Stomach (tissue), 4 donors: ENCODE results near the gene ANKRD6.

Source experiments
- EP300 ChIP-seq: sonication (generic); formaldehyde crosslinking; IDR thresholded peaks from one replicate; pipeline ENCODE4 v1.6.1; 2017; ENCODE audit warnings: antibody characterized with exemption
- POLR2A ChIP-seq, 4 donors: fragments of 450-650 bp; IDR thresholded peaks; one replicate each; pipeline ENCODE4 v1.6.1; 2016; ENCODE audit warnings: antibody characterized with exemption in 4 of 4, control low read depth in 2 of 4, mild to moderate bottlenecking in 1 of 4, moderate library complexity in 1 of 4
- TF ChIP-seq, protein P1 (sequence below), 7 experiments: fragments of 450-650 bp in 4 of 7; fragments of 200-600 bp in 3 of 7; sonication (generic) in 3 of 7; IDR thresholded peaks; one replicate each; pipeline ENCODE4 v1.5.1; 2016 to 2019; ENCODE audit warnings: antibody characterized with exemption in 7 of 7, control low read depth in 2 of 7, mild to moderate bottlenecking in 1 of 7

DNA sequence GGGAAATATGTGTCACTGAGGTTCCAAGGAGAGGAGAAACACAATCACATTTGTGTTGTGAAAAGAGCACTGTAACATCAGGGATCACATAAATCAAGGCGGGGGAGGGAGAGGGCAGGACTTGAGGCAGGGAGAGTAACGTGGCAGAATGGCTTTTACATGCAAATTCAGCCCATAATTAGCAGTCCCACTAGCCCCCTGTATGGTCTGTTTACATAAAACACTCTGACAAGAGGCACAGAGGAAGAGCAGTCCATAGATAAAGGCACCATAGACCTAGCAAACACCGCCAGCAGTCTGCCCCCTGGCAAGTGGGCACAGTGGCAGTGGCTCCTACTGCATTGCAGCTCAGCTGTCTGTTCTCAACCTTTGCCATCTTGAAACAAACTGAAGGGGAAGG lies 122.9 kb downstream of the ANKRD6 start:
- TF ChIP-seq, protein P1, sequence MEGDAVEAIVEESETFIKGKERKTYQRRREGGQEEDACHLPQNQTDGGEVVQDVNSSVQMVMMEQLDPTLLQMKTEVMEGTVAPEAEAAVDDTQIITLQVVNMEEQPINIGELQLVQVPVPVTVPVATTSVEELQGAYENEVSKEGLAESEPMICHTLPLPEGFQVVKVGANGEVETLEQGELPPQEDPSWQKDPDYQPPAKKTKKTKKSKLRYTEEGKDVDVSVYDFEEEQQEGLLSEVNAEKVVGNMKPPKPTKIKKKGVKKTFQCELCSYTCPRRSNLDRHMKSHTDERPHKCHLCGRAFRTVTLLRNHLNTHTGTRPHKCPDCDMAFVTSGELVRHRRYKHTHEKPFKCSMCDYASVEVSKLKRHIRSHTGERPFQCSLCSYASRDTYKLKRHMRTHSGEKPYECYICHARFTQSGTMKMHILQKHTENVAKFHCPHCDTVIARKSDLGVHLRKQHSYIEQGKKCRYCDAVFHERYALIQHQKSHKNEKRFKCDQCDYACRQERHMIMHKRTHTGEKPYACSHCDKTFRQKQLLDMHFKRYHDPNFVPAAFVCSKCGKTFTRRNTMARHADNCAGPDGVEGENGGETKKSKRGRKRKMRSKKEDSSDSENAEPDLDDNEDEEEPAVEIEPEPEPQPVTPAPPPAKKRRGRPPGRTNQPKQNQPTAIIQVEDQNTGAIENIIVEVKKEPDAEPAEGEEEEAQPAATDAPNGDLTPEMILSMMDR (IDR thresholded peaks at IDR 0.05), result no peak
- TF ChIP-seq EP300 (no peak), POLR2A (IDR thresholded peaks at IDR 0.05) (no peak)
